Measurements from ENCODE around the gene KCNJ12.
"Not testable (repeated sequence)": the region's sequence is repeated elsewhere in the genome, so short reads cannot be mapped to it uniquely, and the experiment has no call there.

Gene KCNJ12

DNA sequence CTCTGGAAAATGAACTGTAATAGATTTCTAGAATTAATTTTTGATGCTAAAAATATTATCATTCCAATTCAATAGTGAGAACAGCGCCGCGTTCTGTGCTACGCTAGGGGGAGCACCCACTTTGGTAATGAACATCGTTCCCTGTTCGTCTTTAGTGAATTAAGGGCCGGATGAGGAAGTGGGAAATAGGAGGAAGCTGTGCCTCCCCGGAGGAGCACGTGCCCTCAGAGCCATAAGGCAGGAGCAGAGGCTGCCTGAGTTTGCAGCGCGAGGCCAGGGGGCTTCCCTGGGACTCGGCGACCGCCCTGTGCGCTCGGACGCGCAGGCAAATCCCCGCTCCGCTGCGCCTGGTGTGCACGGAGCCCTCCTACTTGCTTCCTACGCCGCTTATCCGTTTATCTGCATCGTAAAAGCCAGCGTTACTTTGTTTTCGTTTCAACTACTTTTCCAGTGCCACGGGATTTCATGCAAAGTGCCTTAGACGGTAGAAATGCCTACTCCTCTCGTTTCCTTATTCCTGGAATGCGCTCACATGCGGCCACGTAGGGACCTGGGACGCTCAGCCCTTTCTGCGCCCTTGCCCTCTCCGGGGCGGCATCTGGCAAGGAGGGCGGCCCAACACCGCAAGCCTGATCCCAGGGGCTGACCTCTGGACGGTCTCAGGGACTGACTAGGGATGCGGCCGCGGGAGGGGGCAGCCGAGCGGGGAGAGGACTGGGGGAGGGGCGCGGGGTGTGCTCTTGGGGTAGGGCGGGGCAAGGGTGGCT is 76.4 kb downstream of the KCNJ12 start:
- peak; percentile 10 for DNase-seq

GRCh38 chr17:21453144-21453898 is 77.2 kb downstream of the KCNJ12 start:
- DNase-seq, result no peak

- DNase-seq, result not testable (repeated sequence)
These were observed 77.8 kb downstream of the KCNJ12 start for GRCh38 chr17:21454006-21454405.

DNA sequence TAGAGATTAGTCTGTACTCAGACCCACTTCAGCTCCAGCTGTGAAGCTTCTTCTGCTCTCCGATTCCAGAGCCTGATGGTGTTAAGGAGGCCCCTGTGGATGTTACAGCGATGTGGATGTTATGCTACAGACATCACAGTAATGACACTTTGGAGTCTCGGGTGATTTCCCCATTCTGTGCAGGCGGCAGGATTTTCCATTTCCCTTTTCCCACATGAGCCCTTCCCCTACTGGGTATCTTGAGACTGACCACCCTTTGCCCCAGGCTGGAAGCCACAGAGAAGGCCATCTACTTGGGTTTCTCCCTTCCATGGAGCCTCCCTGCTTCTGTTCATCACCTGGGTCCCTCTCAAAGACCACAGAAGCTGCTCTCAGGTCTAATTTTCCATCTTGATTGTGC is 78.3 kb downstream of the KCNJ12 start:
- no peak for DNase-seq

- no peak for DNase-seq
These were observed 79.6 kb downstream of the KCNJ12 start for GRCh38 chr17:21455761-21456160.

DNA sequence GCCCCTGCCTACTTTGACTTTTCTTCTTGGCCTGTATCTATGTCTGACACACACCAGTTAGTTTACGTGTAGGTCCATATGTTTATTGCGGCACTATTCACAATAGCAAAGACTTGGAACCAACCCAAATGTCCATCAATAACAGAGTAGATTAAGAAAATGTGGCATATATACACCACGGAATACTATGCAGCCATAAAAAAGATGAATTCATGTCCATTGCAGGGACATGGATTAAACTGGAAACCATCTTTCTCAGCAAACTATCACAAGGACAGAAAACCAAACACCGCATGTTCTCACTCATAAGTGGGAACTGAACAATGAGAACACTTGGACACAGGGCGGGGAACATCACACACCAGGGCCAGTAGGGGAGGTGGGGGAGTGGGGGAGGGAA is 80.3 kb downstream of the KCNJ12 start:
- DNase-seq, result not testable (repeated sequence)

DNA sequence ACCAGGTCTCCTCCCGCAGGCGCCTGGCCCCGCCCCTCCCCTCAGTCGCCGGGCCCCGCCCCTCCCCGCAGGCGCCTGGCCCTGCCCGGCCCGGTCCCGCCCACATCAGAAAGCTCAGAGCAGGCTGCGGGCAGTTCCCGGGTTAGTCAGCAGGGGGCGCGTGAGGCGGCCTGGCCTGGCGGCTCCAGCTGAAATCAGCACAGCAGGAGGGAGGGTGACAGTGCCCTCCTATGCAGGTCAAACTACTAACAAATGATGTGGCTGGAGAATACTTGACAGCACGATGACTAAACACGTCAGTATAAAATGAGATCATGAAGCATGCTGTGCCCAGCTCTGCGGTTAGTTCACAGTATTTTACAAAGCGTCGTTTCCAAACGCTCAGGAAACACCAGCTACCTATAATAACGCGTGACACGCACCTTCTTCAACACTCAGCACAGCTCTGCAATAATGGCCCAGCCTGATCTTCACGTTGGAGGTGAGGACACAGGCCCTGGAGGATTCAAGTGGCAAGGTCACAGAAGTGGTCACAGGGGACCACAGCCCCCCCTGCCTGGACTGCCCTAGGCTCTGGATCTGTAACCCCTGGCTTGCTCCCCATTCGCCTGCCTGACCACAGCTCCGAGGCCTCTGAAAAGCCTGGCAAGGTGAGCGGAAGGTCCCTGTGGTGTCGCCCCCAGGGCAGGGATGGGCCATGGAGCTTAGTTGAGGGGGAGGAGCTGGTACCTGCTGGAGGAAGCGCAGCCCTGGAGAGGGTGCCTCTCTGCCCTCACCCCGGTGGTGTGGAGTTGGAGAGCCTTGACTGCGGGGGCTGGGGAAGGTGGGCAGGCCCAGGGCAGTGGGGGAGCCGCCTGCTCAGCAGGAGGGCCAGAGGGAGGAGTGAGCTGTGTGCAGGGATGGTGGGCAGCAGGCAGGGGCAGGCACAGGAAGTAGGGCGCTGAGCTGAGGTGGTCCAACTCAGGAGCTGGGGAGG is 81.2 kb downstream of the KCNJ12 start:
- peak; percentile 86 for DNase-seq

DNA sequence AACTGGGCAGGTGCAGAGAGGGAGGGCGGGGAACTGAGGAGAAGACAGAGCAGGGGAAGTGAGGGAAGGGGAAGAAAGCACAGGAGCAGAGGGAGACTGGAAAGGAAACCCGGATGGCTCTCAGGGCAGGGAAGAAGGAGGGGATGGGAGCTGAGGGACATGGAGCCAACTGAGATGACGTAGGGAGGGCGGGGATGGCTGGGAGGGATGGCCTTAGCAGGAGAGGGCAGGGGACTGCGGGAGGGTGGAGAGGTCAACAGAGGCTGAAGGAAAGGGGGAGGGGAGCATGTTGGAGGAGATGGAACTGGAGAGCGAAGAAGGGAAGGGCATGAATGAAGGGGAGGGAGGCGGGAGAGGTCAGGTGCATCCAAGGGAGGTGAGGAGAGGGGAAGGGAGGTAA is 81.9 kb downstream of the KCNJ12 start:
- no peak for DNase-seq

GRCh38 chr17:21459536-21459935 is 83.4 kb downstream of the KCNJ12 start:
- DNase-seq, result no peak

GRCh38 chr17:21460358-21460757 is 84.2 kb downstream of the KCNJ12 start:
- no peak for DNase-seq

DNA sequence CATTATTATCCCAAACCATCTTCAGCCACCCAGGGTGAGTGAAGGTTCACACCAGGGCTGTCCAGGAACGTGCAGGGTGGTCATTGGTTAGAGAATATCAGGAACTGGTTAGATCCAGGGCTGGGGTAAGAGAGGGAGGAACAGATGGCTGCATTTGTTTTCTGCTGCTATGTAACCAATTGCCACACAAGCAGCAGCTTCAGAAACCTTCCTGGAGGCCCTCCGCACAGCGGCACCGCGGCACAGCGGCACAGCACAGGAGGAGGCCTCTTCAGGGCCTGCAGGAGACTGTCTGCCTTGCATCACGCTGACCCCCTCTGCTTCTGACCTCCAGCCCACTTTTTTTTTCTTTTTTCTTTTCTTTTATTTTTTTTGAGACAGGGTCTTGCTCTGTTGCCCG is 86.1 kb downstream of the KCNJ12 start:
- no peak for DNase-seq

GRCh38 chr17:21463204-21463661 is 87.1 kb downstream of the KCNJ12 start:
- DNase-seq, result no peak

- DNase-seq, result no peak
These were observed 87.7 kb downstream of the KCNJ12 start for GRCh38 chr17:21463779-21464407.

DNA sequence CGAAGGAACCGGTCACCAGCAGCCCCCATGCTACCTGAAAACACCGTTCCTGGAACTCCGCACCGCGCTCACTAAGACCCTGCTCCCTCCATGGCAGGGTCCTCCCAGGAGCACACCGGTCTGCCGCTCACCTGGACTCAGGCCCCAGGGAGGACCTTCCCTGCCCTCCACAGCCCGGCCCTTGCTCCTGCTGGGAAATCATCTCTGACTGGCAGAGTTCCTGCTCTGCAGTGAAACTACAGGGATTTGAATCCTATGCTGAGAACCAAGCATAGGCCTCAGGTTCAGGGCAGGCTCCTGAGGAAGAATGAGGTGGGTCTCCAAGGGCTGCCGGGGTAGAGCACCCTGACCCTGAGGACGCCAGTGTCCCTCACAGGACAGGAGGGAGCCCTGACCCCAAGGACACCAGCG is 88.5 kb downstream of the KCNJ12 start:
- no peak for DNase-seq

GRCh38 chr17:21466550-21466949 is 90.4 kb downstream of the KCNJ12 start:
- no peak for DNase-seq

GRCh38 chr17:21467196-21467595 is 91.0 kb downstream of the KCNJ12 start:
- DNase-seq, result no peak

- DNase-seq, result no peak
These were observed 91.8 kb downstream of the KCNJ12 start for GRCh38 chr17:21467739-21468490.
